ENCODE results near the gene ZNF32.

ZNF32 gene

GRCh38 chr10:43681220-43681619 is 32.5 kb upstream of the ZNF32 start:
- DNase-seq (ENCODE audit: low read depth in 2 of 2, low spot score in 1 of 2), result no peak

DNA sequence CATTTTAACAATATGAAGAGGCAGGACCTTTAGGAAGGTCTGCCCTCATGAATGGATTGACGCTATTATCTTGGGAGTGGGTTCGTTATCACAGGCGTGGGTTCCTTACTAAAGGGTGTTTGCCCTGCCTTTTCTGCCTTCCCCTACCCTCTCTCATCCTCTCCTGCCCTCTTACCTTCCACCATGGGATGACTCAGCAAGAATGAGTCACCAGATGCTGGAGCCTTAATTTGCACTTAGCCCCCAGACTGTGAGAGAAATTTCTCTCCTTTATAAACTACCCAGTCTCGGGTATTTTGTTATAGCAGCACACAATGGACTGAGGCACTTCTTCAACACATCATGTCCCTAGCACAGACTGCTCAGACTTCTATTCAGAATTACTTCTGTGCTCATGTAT is 31.4 kb upstream of the ZNF32 start:
- DNase-seq (ENCODE audit: low read depth in 2 of 2, low spot score in 1 of 2), result no peak

- DNase-seq (ENCODE audit: low read depth in 2 of 2, low spot score in 1 of 2), result no peak
Observed at GRCh38 chr10:43679509-43679908, 30.8 kb upstream of the ZNF32 start.

- DNase-seq (ENCODE audit: low read depth in 2 of 2, low spot score in 1 of 2), result no peak
Observed at GRCh38 chr10:43678654-43679053, 30.0 kb upstream of the ZNF32 start.

GRCh38 chr10:43676901-43677300 is 28.2 kb upstream of the ZNF32 start:
- no peak for DNase-seq (ENCODE audit: low read depth in 2 of 2, low spot score in 1 of 2)

DNA sequence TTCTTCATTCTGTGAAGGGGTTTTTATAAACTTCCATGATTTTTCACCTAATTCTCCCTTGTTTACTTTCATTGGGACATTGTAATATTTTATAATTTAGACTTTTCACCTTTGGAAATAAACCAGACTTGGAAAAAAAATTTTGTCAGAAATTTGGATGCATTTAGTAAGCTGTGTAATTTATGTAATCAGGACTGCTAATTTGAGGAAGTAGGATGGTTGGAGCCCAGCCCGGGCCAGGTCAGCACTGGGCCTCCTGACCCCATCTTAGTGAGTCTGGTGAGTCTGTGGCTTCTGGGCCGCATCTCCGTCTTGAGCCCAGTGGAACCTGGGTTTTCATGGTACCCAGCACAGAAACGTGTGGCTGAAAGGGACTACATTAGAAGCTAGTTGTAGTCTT is 27.6 kb upstream of the ZNF32 start:
- no peak for DNase-seq (ENCODE audit: low read depth in 2 of 2, low spot score in 1 of 2)

- DNase-seq (ENCODE audit: low read depth in 2 of 2, low spot score in 1 of 2), result no peak
Observed at GRCh38 chr10:43674553-43675210, 26.0 kb upstream of the ZNF32 start.

DNA sequence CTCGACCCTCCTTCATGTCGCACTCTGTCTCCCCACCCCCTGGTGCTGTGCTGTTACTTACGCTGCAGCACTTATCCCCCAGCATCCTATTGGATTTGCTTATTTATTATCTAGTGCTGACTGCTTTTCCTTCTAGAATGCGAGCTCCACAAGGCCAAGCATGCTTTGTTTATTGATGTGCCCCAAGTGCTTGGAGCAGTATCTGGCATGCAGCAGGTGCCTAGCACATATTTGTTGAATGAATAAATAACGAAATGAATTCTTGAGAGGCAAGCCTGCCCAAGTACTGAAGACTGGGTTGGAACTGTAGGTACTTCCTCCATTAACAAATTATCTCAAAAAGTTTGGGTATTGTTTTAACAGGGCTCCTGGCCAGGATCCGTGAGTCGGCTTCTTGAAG is 24.8 kb upstream of the ZNF32 start:
- no peak for DNase-seq (ENCODE audit: low read depth in 2 of 2, low spot score in 1 of 2)

DNA sequence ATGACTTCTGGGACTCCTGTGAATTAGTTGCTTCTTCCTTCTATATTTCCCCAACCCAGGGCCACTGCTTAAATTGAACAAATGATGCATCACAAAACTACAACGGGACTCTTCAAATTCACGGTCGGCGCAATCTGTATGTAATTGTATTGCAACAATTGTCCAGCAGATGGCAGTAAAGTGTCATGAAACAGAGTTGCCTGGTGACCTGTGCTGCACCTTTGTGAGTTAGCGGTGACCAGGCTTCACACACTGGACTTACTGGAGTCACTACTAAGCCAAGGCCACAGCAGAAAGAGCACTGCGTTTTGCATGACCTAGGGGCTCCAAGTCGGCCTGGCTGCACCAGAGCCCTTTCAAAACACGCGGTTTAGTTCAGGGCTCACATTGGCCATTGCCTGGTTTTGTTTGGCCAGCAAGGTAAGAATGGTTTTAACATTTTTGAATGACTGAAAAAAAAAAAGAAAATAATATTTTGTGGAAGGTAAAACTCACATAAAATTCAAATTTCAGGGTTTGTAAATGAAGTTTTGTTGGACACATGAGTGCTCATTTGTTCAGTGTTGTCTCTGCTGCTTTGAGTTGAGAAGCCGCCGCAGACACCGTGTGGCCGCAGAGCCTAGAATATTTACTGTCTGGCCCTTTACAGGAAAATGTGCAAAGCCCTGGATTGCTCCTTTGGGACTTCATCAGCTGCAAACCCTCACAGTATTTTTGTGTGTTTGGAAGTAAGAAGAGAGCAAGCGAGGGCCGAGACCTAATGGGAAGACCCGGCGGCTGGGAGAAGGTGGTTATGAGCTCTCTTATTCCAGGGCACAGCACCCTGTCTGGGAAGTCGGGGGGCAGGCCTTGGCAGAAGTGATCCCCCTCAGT is 23.2 kb upstream of the ZNF32 start:
- peak in 1 of 2 donors; percentile 12 for DNase-seq (ENCODE audit: low read depth in 2 of 2, low spot score in 1 of 2)

- no peak for DNase-seq (ENCODE audit: low read depth in 2 of 2, low spot score in 1 of 2)
Observed at GRCh38 chr10:43669386-43669785, 20.7 kb upstream of the ZNF32 start.

- no peak for DNase-seq (ENCODE audit: low read depth in 2 of 2, low spot score in 1 of 2)
Observed at GRCh38 chr10:43667761-43668386, 19.2 kb upstream of the ZNF32 start.

- no peak for DNase-seq (ENCODE audit: low read depth in 2 of 2, low spot score in 1 of 2)
Observed at GRCh38 chr10:43667317-43667731, 18.6 kb upstream of the ZNF32 start.

- no peak for DNase-seq (ENCODE audit: low read depth in 2 of 2, low spot score in 1 of 2)
Observed at GRCh38 chr10:43666552-43666951, 17.9 kb upstream of the ZNF32 start.

DNA sequence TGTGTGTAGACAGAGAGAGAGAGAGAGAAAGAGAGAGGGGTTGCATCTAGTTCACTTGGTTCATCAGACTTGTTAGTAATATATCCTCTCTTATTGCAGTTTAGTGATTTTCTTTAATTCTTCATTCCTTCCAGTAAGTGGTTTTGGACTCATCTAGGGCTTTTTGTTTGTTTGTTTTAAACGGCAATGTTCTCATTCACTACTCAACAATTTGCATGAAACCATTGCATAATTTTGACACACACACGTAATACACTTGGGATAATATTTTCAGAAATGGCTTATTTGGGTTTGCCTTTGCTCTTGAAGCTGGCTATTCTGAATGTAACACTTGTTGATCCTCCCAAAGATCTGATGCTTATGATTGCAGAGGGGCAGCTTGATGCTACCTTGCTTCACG is 16.4 kb upstream of the ZNF32 start:
- no peak for DNase-seq (ENCODE audit: low read depth in 2 of 2, low spot score in 1 of 2)

GRCh38 chr10:43658227-43658626 is 9.5 kb upstream of the ZNF32 start:
- no peak for DNase-seq (ENCODE audit: low read depth in 2 of 2, low spot score in 1 of 2)

- DNase-seq (ENCODE audit: low read depth in 2 of 2, low spot score in 1 of 2), result no peak
Observed at GRCh38 chr10:43655311-43655710, 6.6 kb upstream of the ZNF32 start.

DNA sequence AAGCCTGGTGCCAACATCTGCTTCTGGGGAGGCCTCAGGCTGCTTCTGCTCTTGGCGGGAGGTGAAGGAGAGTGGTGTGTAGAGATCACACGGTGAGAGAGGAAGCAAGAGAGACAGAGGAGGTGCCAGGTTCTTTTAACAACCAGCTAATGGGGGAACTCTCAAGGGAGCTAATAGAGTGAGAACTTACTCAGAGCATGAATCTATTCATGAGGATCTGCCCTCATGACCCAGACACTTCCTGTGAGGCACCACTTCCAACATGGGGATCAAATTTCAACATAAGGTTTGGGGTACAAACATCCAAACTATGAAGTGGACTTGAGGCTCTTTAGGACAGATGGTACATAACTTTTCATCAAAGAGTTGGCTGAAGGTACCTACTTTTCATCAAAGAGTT is 5.1 kb upstream of the ZNF32 start:
- DNase-seq (ENCODE audit: low read depth in 2 of 2, low spot score in 1 of 2), result no peak

GRCh38 chr10:43649185-43649523 is 473 bp upstream of the ZNF32 start:
- no peak for DNase-seq (ENCODE audit: low read depth in 2 of 2, low spot score in 1 of 2)

GRCh38 chr10:43648095-43648397 is 635 bp downstream of the ZNF32 start:
- DNase-seq (ENCODE audit: low read depth in 2 of 2, low spot score in 1 of 2), result no peak

DNA sequence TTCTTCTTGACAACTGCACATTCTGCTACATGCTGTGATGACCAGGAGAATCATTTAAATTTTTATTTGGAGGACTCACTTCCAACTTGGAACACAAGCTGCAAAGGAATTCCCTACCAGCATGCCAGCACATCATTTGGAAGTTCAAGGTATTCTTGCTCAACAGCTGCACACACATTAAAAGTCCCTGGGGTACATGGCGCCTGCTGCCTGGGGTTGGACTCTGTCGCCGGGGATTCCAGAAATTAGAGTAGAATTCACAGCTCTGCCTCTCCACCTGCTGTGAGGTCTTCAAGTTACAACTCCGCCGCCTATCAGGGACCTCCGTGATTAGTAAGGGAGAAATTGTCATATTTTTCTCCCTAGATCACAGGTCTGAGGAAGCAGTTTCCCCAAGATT is 1.1 kb downstream of the ZNF32 start:
- DNase-seq (ENCODE audit: low read depth in 2 of 2, low spot score in 1 of 2), result no peak

GRCh38 chr10:43645866-43646265 is 2.8 kb downstream of the ZNF32 start:
- no peak for DNase-seq (ENCODE audit: low read depth in 2 of 2, low spot score in 1 of 2)

GRCh38 chr10:43644252-43644651 is 4.4 kb downstream of the ZNF32 start:
- no peak for DNase-seq (ENCODE audit: low read depth in 2 of 2, low spot score in 1 of 2)

DNA sequence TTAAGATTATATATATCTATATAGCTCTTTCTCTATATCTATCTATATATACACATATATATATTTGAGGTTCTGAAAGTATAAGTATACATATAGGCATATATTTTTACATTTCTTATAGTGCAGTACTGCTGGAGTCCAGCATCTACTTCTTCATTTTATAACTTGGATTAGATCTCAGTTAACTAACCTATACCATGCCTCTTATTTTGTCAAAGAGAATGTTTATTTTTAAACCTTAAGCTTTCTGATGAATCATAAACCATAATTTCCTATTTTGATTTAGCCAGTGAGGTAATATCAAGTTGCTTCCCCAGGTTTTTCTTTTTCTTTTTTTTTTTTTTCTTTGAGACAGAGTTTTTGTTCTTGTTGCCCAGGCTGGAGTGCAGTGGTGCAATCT is 8.1 kb downstream of the ZNF32 start:
- no peak for DNase-seq (ENCODE audit: low read depth in 2 of 2, low spot score in 1 of 2)
